ENCODE results near the gene BNIP1. TPM values are rescaled to one million over a fixed set of nuclear protein-coding genes. Genes with fewer than 3 reads are reported as not detected.

BNIP1 gene
- total and polyA plus RNA-seq, 4 donors, result 12.1 to 15.0 (median 14.3) TPM

- no peak for ATAC-seq (ENCODE audit: insufficient read depth, low FRiP score)
- Histone ChIP-seq H3K27ac (ENCODE audit: low read depth in 1 of 2, low read length in 1 of 2) (peak overlapping the region in 1 of 2 donors; percentile 57), H3K36me3 (ENCODE audit: control insufficient read depth in 4 of 4, insufficient read depth in 4 of 4, low read length in 4 of 4) (peaks cover 2 to 25% (median 12%) of the 10 kb centered on the region in 4 donors), H3K9ac (ENCODE audit: insufficient read depth in 1 of 2, low read length in 2 of 2) (no peak overlapping the region), H3K4me3 (no peak overlapping the region), H3K27me3 (ENCODE audit: control insufficient read depth in 3 of 3, insufficient read depth in 3 of 3, low read length in 2 of 3) (no peaks in the 10 kb centered on the region), H3K9me3 (ENCODE audit: control insufficient read depth in 4 of 4, insufficient read depth in 3 of 4, low read length in 3 of 4) (no peaks in the 10 kb centered on the region), H3K4me1 (ENCODE audit: control insufficient read depth in 5 of 5, insufficient read depth in 5 of 5, low read length in 5 of 5) (no peaks in the 10 kb centered on the region)
- TF ChIP-seq CTCF (IDR thresholded peaks at IDR 0.05; ENCODE audit: control extremely low read depth, extremely low read depth), result no peak
- WGBS, 2 donors, result 81 to 85% methylated on average over 2 of the region's 2 CpGs
- DNase-seq, result no peak
Observed at GRCh38 chr5:173165177-173166016, 21.1 kb downstream of the BNIP1 start.

GRCh38 chr5:173172166-173172565 lies 27.8 kb downstream of the BNIP1 start:
- no peak for ATAC-seq (ENCODE audit: insufficient read depth, low FRiP score)
- WGBS, 2 donors, result 86 to 88% methylated on average over 8 of the region's 8 CpGs
- TF ChIP-seq CTCF (IDR thresholded peaks at IDR 0.05; ENCODE audit: control extremely low read depth, extremely low read depth), result no peak

GRCh38 chr5:173175523-173175922 lies 31.2 kb downstream of the BNIP1 start:
- 45 to 72% methylated on average over 4 of the region's 4 CpGs for whole genome bisulfite sequencing, 2 donors
- no peak overlapping the region for H3K27ac ChIP-seq (ENCODE audit: low read depth in 1 of 2, low read length in 1 of 2)
- peaks cover 0 to 11% (median 0%) of the 10 kb centered on the region in 4 donors for H3K9me3 ChIP-seq (ENCODE audit: control insufficient read depth in 4 of 4, insufficient read depth in 3 of 4, low read length in 3 of 4)
- no peaks in the 10 kb centered on the region for H3K4me1 ChIP-seq (ENCODE audit: control insufficient read depth in 5 of 5, insufficient read depth in 5 of 5, low read length in 5 of 5)
- peaks cover 0 to 4% (median 0%) of the 10 kb centered on the region in 3 donors for H3K27me3 ChIP-seq (ENCODE audit: control insufficient read depth in 3 of 3, insufficient read depth in 3 of 3, low read length in 2 of 3)
- no peak for TF ChIP-seq CTCF (IDR thresholded peaks at IDR 0.05; ENCODE audit: control extremely low read depth, extremely low read depth)
- DNase-seq (no peak), ATAC-seq (ENCODE audit: insufficient read depth, low FRiP score) (no peak)
- H3K9ac ChIP-seq (ENCODE audit: insufficient read depth in 1 of 2, low read length in 2 of 2), result no peak overlapping the region
- H3K4me3 ChIP-seq, result no peak overlapping the region
- H3K36me3 ChIP-seq (ENCODE audit: control insufficient read depth in 4 of 4, insufficient read depth in 4 of 4, low read length in 4 of 4), result no peaks in the 10 kb centered on the region

More at GRCh38 chr5:173172166-173172565, 27.8 kb downstream of the BNIP1 start:
- Histone ChIP-seq H3K9ac (ENCODE audit: insufficient read depth in 1 of 2, low read length in 2 of 2) (no peak overlapping the region), H3K36me3 (ENCODE audit: control insufficient read depth in 4 of 4, insufficient read depth in 4 of 4, low read length in 4 of 4) (no peaks in the 10 kb centered on the region), H3K4me1 (ENCODE audit: control insufficient read depth in 5 of 5, insufficient read depth in 5 of 5, low read length in 5 of 5) (no peaks in the 10 kb centered on the region), H3K27ac (ENCODE audit: low read depth in 1 of 2, low read length in 1 of 2) (no peak overlapping the region), H3K4me3 (no peak overlapping the region), H3K27me3 (ENCODE audit: control insufficient read depth in 3 of 3, insufficient read depth in 3 of 3, low read length in 2 of 3) (peaks cover 0 to 4% (median 0%) of the 10 kb centered on the region in 3 donors), H3K9me3 (ENCODE audit: control insufficient read depth in 4 of 4, insufficient read depth in 3 of 4, low read length in 3 of 4) (no peaks in the 10 kb centered on the region)
- DNase-seq, result no peak

All from lung (tissue), 12 donors.